GM18870 (cell line): ENCODE results near the gene GPR75.

Experiments used
- ATAC-seq: cut with Tn5 transposase; IDR thresholded peaks from one replicate; pipeline ENCODE4 v1.9.1; 2021; ENCODE audit warnings: moderate library complexity; ENCODE audit not compliant: unreplicated experiment

The GPR75 gene

DNA sequence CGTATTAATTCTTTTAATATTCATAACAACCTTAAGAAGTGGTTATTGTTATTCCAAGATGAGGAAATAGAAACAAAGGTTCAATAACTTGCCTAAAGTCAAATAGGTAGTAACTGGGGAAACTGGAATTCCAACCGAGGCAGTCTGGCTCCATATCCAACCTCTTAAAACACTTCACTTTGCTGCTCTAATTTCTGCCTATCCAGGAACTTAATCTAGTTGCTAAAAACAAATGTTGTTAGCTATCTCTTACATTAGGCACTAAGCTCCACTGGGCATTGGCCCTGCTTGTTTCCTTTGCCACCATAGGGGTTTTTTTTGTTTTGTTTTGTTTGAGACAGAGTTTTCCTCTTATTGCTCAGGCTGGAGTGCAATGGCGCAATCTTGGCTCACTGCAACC is 48.2 kb downstream of the GPR75 start:
- ATAC-seq: no peak
